Endothelial cell of umbilical vein (primary cell): Measurements from ENCODE around the gene LTB4R. TPM values are rescaled to one million over a fixed set of nuclear protein-coding genes. Genes with fewer than 3 reads are reported as not detected.

Experiments
- BruUV-seq: library from RNA; stranded (reverse); fragments of 400-500 nt; replicated peaks from 2 replicates; lab custom pipeline; 2021; lab: Mats Ljungman, UMichigan
- CTCF ChIA-PET: fragments of 300-600, 350-600 bp; sonication (Branson Sonifier 250); formaldehyde crosslinking; loops from one replicate; lab custom pipeline; 2021; ENCODE audit warnings: antibody characterized with exemption, inconsistent platforms; lab: Charles Lee
- POLR2A ChIA-PET: fragments of 300-600, 350-600 bp; sonication (Branson Sonifier 250); formaldehyde crosslinking; loops from one replicate; lab custom pipeline; 2021; ENCODE audit warnings: antibody characterized with exemption, inconsistent platforms; lab: Charles Lee
- DNase-seq: peaks from one replicate; pipeline ENCODE4 v3.0.0-alpha.2; 2011; ENCODE audit warnings: low read depth, low spot score
- FAIRE-seq: peaks from 2 replicates; lab custom pipeline; 2011; peaks lifted over from hg19 to GRCh38; lab: Jason Lieb, UNC
- H2AFZ ChIP-seq: 2 replicates; pipeline ENCODE4 v1.6.0; 2012; ENCODE audit warnings: low read depth, low read length, control low read depth, inconsistent platforms
- H3K27ac ChIP-seq: 2 replicates; pipeline ENCODE4 v1.5.1; 2011; ENCODE audit warnings: low read depth, mild to moderate bottlenecking, control low read depth, low read length, moderate library complexity; ENCODE audit not compliant: insufficient read depth
- H3K27me3 ChIP-seq, 2 experiments: 2 replicates each; pipeline versions ENCODE4 v1.6.0 to v1.6.1; 2011; ENCODE audit warnings: low read length in 2 of 2, mixed read lengths in 1 of 2; ENCODE audit not compliant: control insufficient read depth in 2 of 2, insufficient read depth in 2 of 2
- H3K36me3 ChIP-seq, 2 experiments: 2 replicates in 1 of 2; 3 replicates in 1 of 2; pipeline ENCODE4 v1.5.1; 2011; ENCODE audit warnings: low read length in 2 of 2, mild to moderate bottlenecking in 1 of 2, moderate library complexity in 1 of 2; ENCODE audit not compliant: control insufficient read depth in 2 of 2, insufficient read depth in 2 of 2; ENCODE audit errors: extremely low read depth in 1 of 2
- H3K4me1 ChIP-seq: 3 replicates; pipeline ENCODE4 v1.5.1; 2011; ENCODE audit warnings: mild to moderate bottlenecking, low read length; ENCODE audit not compliant: control insufficient read depth, insufficient read depth; ENCODE audit errors: extremely low read depth
- H3K4me2 ChIP-seq: 2 replicates; pipeline ENCODE4 v1.6.1; 2011; ENCODE audit warnings: low read length, control low read depth, mixed read lengths; ENCODE audit not compliant: insufficient read depth
- H3K4me3 ChIP-seq, 3 experiments: fragments of 200-600 bp in 1 of 3; sonication (generic), shearing (Covaris generic) in 1 of 3; replicated peaks in 1 of 3; 2 replicates each; pipeline ENCODE4 v1.5.1; 2011 to 2016; ENCODE audit warnings: control low read depth in 3 of 3, low read length in 3 of 3, mild to moderate bottlenecking in 2 of 3, inconsistent platforms in 1 of 3, low read depth in 1 of 3, moderate library complexity in 1 of 3; ENCODE audit not compliant: insufficient read depth in 1 of 3
- H3K79me2 ChIP-seq: 2 replicates; pipeline ENCODE4 v1.6.0; 2012; ENCODE audit warnings: low read length, inconsistent platforms; ENCODE audit not compliant: control insufficient read depth, insufficient read depth
- H3K9ac ChIP-seq: replicated peaks from 2 replicates; pipeline ENCODE3; 2011; ENCODE audit warnings: low read length, control low read depth; ENCODE audit not compliant: insufficient read depth; ENCODE audit errors: extremely low read depth
- H3K9me1 ChIP-seq: replicated peaks from 3 replicates; pipeline ENCODE4 v1.6.0; 2011; ENCODE audit warnings: mild to moderate bottlenecking, low read length; ENCODE audit not compliant: control insufficient read depth, insufficient read depth; ENCODE audit errors: extremely low read depth
- H3K9me3 ChIP-seq: replicated peaks from 2 replicates; pipeline ENCODE4 v1.5.1; 2012; ENCODE audit warnings: low read length, inconsistent platforms; ENCODE audit not compliant: control insufficient read depth, insufficient read depth
- H4K20me1 ChIP-seq: replicated peaks from 2 replicates; pipeline ENCODE3; 2011; ENCODE audit warnings: mild to moderate bottlenecking, low read length; ENCODE audit not compliant: control insufficient read depth, insufficient read depth; ENCODE audit errors: extremely low read depth
- EZH2 ChIP-seq: IDR thresholded peaks from 2 replicates; pipeline ENCODE4 v1.6.1; 2012; ENCODE audit warnings: borderline replicate concordance, low read depth, mild to moderate bottlenecking, moderate library complexity, low read length, inconsistent platforms; ENCODE audit not compliant: severe bottlenecking
- FOS ChIP-seq: IDR thresholded peaks from 2 replicates; pipeline ENCODE4 v1.6.1; 2011; ENCODE audit warnings: mild to moderate bottlenecking, low read length, moderate library complexity, borderline replicate concordance; ENCODE audit not compliant: insufficient read depth
- GATA2 ChIP-seq: IDR thresholded peaks from 2 replicates; pipeline ENCODE4 v1.7.0; 2011; ENCODE audit warnings: low read depth, mild to moderate bottlenecking, moderate library complexity, mixed read lengths, low read length; ENCODE audit not compliant: insufficient read length, insufficient read depth
- JUN ChIP-seq: IDR thresholded peaks from 2 replicates; pipeline ENCODE4 v1.6.1; 2011; ENCODE audit warnings: borderline replicate concordance, low read depth; ENCODE audit not compliant: insufficient read length, insufficient read depth
- MYC ChIP-seq: IDR thresholded peaks from one replicate; pipeline ENCODE4 v1.6.1; 2011; ENCODE audit warnings: mild to moderate bottlenecking, low read depth, low read length
- POLR2A ChIP-seq: IDR thresholded peaks from 2 replicates; pipeline ENCODE4 v1.6.1; 2012; ENCODE audit warnings: low read depth, mild to moderate bottlenecking, control low read depth, low read length
- POLR2AphosphoS5 ChIP-seq: IDR thresholded peaks from 2 replicates; pipeline ENCODE4 v1.6.1; 2012; ENCODE audit warnings: low read depth, mild to moderate bottlenecking, control low read depth, low read length, moderate library complexity; ENCODE audit not compliant: insufficient read depth
- dilution Hi-C: fragments of 300-500 bp; cut with MboI; formaldehyde crosslinking; loops from one replicate; pipeline ENCODE4 v1.15.0; 2019; ENCODE audit warnings: low sequenced_read_pairs; ENCODE audit not compliant: extremely low pct_ligation_motif_present
- intact Hi-C: fragments of 100-400 bp; cut with micrococcal nuclease; formaldehyde crosslinking; loops from one replicate; pipeline ENCODE4 v1.10.0; 2022
- polyA plus RNA-seq, 4 experiments: library from polyadenylated mRNA; depleted of rRNA in 3 of 4; stranded (reverse) in 3 of 4; unstranded in 1 of 4; fragments of >200 nt; gene quantifications; 2 replicates each; pipeline versions ENCODE4 v1.2.1 to v1.2.3, GENCODE V29; 2011 to 2012; ENCODE audit warnings: missing spikeins in 1 of 4
- total RNA-seq: library from RNA; stranded (reverse); gene quantifications from 2 replicates; pipeline ENCODE4 v1.2.3, GENCODE V29; 2021
- TF ChIP-seq, protein P1 (sequence below): IDR thresholded peaks from 2 replicates; pipeline ENCODE4 v1.6.1; 2011; ENCODE audit not compliant: insufficient read depth, insufficient read length

Gene LTB4R
- total and polyA plus RNA-seq, 2 donors (not counting 3 experiments of a cell fraction or from before 2014, with no cell fraction given): 9.1 to 10.5 TPM

DNA sequence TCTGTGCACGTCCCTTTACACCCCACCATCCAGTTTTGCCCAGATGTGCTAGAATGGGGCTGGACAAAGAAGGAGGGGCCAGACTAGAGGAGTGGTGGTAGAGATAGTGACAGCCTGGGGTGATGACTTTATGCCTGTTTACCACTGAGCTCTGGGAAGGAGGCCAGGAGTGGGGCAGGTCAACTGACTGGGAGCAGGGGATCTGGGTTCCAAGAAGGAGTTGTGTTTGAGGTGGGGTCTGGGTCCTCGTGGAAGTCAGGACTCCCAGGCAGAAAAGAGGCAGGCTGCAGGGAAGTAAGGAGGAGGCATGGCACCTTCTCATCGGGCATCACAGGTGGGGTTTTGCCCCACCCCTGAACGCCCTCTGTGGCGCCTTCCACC is 1.0 kb upstream of the LTB4R start:
- H3K27me3 ChIP-seq: no peaks in the 10 kb centered on the region
- dilution Hi-C loops: no loop called here
- peak overlapping the region; percentile 17 for H3K9ac ChIP-seq
- ChIA-PET CTCF (interaction anchor here (1.1 to 7.4 kb wide), 12 partner anchors 11 to 196 kb away, joined by 3 to 122 read pairs (median 10); partner anchors contain the start of genes CHMP4A, DCAF11, DHRS1 and IRF9), POLR2A (interaction anchor here (1.3 kb wide), 1 partner anchor 68 kb away, joined by 5 read pairs; the partner anchor contains the start of gene TINF2)
- no TSS peak for BruUV-seq
- peaks cover 53% of the 10 kb centered on the region for H3K4me1 ChIP-seq
- H2AFZ ChIP-seq: no peak overlapping the region
- peak overlapping the region; percentile 1 for H3K4me2 ChIP-seq
- FAIRE-seq (no peak), DNase-seq (no peak)
- TF ChIP-seq EZH2: no peak
- TF ChIP-seq GATA2: no peak
- TF ChIP-seq MYC: no peak
- intact Hi-C loops: no loop called here
- H4K20me1 ChIP-seq: no peaks in the 10 kb centered on the region
- H3K79me2 ChIP-seq: no peaks in the 10 kb centered on the region
- peak overlapping the region; percentile 91 for H3K27ac ChIP-seq
- H3K9me3 ChIP-seq: no peaks in the 10 kb centered on the region
- H3K4me3 ChIP-seq: no peak overlapping the region
- H3K36me3 ChIP-seq: peaks cover 0 to 15% of the 10 kb centered on the region in 2 experiments
- H3K9me1 ChIP-seq: no peaks in the 10 kb centered on the region

DNA sequence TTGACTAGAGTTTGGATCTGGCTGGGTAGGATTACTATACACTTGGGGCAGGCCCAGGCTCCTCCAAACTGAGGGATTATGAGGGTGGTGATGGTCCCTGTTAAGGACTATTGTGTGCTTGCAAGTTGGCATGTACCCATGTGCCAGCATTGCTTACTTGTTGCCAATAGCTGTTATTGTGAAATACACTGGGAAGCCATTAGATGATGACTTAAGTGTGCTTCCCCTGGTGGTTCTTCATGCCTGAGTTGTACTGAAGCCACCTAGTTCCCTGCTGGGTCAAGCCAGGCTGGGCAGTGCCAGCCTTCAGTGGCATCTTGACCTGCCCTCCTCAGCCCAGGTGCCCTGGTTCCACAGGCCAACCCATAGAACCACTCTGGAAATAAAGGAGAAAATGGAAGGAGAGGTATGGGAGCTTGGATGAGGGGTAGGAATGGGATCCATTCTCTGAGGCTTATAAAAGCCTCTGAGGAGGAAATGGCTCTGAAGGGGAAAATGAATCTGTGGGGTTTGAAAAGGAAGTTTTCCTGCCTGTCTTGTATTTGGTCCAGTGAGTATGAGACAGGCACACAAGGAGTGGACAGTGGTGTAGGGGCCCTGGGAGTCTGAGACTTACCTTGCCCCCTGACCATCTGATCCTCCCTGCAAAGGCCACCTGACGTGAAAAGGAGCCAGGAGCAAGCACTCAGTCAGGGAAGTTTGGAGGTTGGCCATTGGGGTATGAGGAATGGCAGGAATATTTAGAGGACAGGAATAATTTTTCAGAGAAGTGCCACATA is 724 bp downstream of the LTB4R start:
- no peak for DNase-seq
- dilution Hi-C loops: no loop called here

More for the DNA sequence above, 724 bp downstream of the LTB4R start:
- H3K4me2 ChIP-seq: peak overlapping the region; percentile 21
- ChIA-PET CTCF (interaction anchor here (2.3 to 7.4 kb wide), 5 partner anchors 13 to 125 kb away, joined by 16 to 122 read pairs (median 38); partner anchors contain the start of genes DHRS1, NOP9 and TINF2), POLR2A (no interaction called here)
- H3K27me3 ChIP-seq: no peaks in the 10 kb centered on the region
- no peaks in the 10 kb centered on the region for H3K9me3 ChIP-seq
- peak; percentile 50 for FAIRE-seq
- BruUV-seq: no TSS peak
- no peak overlapping the region for H2AFZ ChIP-seq
- H3K9me1 ChIP-seq: no peaks in the 10 kb centered on the region
- no peak overlapping the region for H3K4me3 ChIP-seq
- H4K20me1 ChIP-seq: no peaks in the 10 kb centered on the region
- peak overlapping the region; percentile 91 for H3K27ac ChIP-seq
- TF ChIP-seq POLR2A: no peak
- no peak for TF ChIP-seq JUN
- no peak for TF ChIP-seq MYC
- TF ChIP-seq FOS: no peak
- TF ChIP-seq, protein P1, sequence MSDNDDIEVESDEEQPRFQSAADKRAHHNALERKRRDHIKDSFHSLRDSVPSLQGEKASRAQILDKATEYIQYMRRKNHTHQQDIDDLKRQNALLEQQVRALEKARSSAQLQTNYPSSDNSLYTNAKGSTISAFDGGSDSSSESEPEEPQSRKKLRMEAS: no peak
- no peak for TF ChIP-seq POLR2AphosphoS5
- TF ChIP-seq EZH2: no peak
- TF ChIP-seq GATA2: no peak
- peaks cover 0 to 2% of the 10 kb centered on the region in 2 experiments for H3K36me3 ChIP-seq
- intact Hi-C loops: no loop called here
- peaks cover 71% of the 10 kb centered on the region for H3K4me1 ChIP-seq
- H3K79me2 ChIP-seq: no peaks in the 10 kb centered on the region
- peak overlapping the region; percentile 27 for H3K9ac ChIP-seq
